Heart left ventricle (tissue), 13 donors: ENCODE results near the gene PLAAT4.

Source experiments
- POLR2A ChIP-seq, 2 donors: fragments of 450-650 bp; IDR thresholded peaks; one replicate each; pipeline ENCODE4 v1.6.1; 2017; ENCODE audit warnings: antibody characterized with exemption in 2 of 2, mild to moderate bottlenecking in 2 of 2, moderate library complexity in 2 of 2
- TF ChIP-seq, protein P1 (sequence below), 12 donors: fragments of 200-600 bp; sonication (generic) in 4 of 12; IDR thresholded peaks; one replicate each; pipeline versions ENCODE4 v1.5.0 to v1.8.0; 2018 to 2022; ENCODE audit warnings: antibody characterized with exemption in 12 of 12, mild to moderate bottlenecking in 5 of 12
- donor health status: ischemic (EF 13 %, LVEDD 7.1; RV severe dilation, severe dysfunction).
- donor health status: DM: no; HTN: yes; CAD: no.
- donor health status: DM: no; HTN: no; CAD: no.
- donor health status: ischemic (EF 25% LVEDD 6.9; RV normal size, moderate dysfunction).
- donor health status: ischemic (EF 25% LVEDD 5.7; RV mildly dilated, moderate dysfunction).
- donor health status: ischemic (EF 35%, LVEDD 5.7; RV mildly dilated, moderate dysfunction).
- donor health status: nonischemic (EF 11% LVEDD 7.7; RV severe dilation, severe dysfunction).
- donor health status: DM: yes; HTN: yes; CAD: no.
- donor health status: PGD.
- donor health status: ischemic (EF 29% LVEDD 5.4; RV normal size, mild dysfunction).
- donor health status: nonischemic (EF 23%, LVEDD 6.1; RV moderate dilation, normal function).

DNA sequence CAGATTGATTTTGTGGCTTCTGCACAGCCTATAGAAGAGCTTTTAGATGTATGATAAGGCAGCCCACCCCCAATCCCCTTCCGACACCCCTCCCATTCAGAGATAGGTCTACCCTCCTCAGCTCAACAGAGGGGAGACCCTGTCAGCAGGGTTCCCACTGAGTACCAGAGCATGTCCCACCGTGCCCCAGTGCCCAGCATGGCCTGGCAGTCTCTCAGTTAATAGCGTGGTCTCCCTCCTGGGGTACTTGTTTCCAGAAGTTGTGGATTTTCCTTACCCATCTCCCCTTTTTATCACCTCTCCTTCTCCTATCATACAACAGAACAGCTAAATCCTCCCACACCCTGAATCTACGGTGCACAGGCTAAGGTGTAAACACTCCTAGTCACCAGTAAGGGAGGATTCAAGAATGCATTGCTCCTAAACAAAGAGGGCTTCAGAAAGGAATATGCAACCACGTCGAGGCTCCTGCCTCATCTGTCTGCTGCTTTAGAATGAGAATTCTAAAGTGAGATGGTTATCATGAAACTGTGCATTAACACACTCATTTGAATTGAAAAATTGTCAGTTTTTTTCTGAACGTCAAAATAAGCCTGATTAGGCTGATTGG lies 19.9 kb downstream of the PLAAT4 start:
- TF ChIP-seq, protein P1, sequence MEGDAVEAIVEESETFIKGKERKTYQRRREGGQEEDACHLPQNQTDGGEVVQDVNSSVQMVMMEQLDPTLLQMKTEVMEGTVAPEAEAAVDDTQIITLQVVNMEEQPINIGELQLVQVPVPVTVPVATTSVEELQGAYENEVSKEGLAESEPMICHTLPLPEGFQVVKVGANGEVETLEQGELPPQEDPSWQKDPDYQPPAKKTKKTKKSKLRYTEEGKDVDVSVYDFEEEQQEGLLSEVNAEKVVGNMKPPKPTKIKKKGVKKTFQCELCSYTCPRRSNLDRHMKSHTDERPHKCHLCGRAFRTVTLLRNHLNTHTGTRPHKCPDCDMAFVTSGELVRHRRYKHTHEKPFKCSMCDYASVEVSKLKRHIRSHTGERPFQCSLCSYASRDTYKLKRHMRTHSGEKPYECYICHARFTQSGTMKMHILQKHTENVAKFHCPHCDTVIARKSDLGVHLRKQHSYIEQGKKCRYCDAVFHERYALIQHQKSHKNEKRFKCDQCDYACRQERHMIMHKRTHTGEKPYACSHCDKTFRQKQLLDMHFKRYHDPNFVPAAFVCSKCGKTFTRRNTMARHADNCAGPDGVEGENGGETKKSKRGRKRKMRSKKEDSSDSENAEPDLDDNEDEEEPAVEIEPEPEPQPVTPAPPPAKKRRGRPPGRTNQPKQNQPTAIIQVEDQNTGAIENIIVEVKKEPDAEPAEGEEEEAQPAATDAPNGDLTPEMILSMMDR (IDR thresholded peaks at IDR 0.05), result no peak
- no peak for TF ChIP-seq POLR2A (IDR thresholded peaks at IDR 0.05)
